Measurements from ENCODE around the gene NT5C2. TPM values are rescaled to one million over a fixed set of nuclear protein-coding genes. Genes with fewer than 3 reads are reported as not detected.

The NT5C2 gene
- total and polyA plus RNA-seq, 2 of the 4 experiments (the other 2 are of a cell fraction), result 60.0 to 65.1 TPM

GRCh38 chr10:103139803-103140202 is 53.3 kb downstream of the NT5C2 start:
- H2AFZ ChIP-seq (replicated peaks; ENCODE audit: low read length, poor library complexity), result no peak overlapping the region
- no peak overlapping the region for H3K4me2 ChIP-seq (ENCODE audit: low read depth, low read length)
- H2BK15ac ChIP-seq (ENCODE audit: low read depth, low read length), result no peak overlapping the region
- H3K18ac ChIP-seq (ENCODE audit: low read depth, low read length), result no peak overlapping the region
- TF ChIP-seq RFX5 (IDR thresholded peaks at IDR 0.05; ENCODE audit: low read depth, low read length) (no peak), ELK1 (IDR thresholded peaks at IDR 0.05; ENCODE audit: borderline replicate concordance, low read depth, low read length) (no peak), MAFK (IDR thresholded peaks at IDR 0.05; ENCODE audit: low read depth, low read length) (no peak), CEBPB (IDR thresholded peaks at IDR 0.05; ENCODE audit: low read depth, low read length) (no peak), CTCF (conservative IDR thresholded peaks at IDR 0.05; ENCODE audit: low read depth, low read length) (no peak), FOS (IDR thresholded peaks at IDR 0.05; ENCODE audit: low read depth, low read length) (no peak), MAZ (IDR thresholded peaks at IDR 0.05; ENCODE audit: borderline replicate concordance, low read depth, low read length) (no peak)
- intact Hi-C loops (cut with micrococcal nuclease) (no loop called here), dilution Hi-C loops (cut with HindIII; ENCODE audit: low sequenced_read_pairs, unreplicated experiment) (no loop called here), in situ Hi-C loops (cut with MboI; ENCODE audit: low sequenced_read_pairs) (no loop called here)
- no peak overlapping the region for H2BK20ac ChIP-seq (ENCODE audit: low read depth, low read length)
- H3K4me1 ChIP-seq (ENCODE audit: control insufficient read depth, insufficient read depth, low read length), result peaks cover 8% of the 10 kb centered on the region
- no peak overlapping the region for H4K5ac ChIP-seq (ENCODE audit: low read depth, low read length)
- no peak overlapping the region for H4K91ac ChIP-seq (ENCODE audit: insufficient read depth, low read depth, low read length)
- no peak overlapping the region for H3K56ac ChIP-seq (ENCODE audit: extremely low read depth, insufficient read depth, low read length)
- WGBS, 2 experiments (ENCODE audit: extremely low coverage in 2 of 2, insufficient read length in 1 of 2), result 100% methylated on average over 1 of the region's 3 CpGs; no CpG with 5 or more reads in 1 of the 2 experiments
- no peak for ATAC-seq (ENCODE audit: low read depth)
- no peak overlapping the region for H3K9ac ChIP-seq (ENCODE audit: low read depth, low read length)
- no peak for DNase-seq
- ChIA-PET POLR2A (ENCODE audit: unreplicated experiment) (no interaction called here), CTCF (no interaction called here)
- H2AK5ac ChIP-seq (ENCODE audit: low read depth, low read length), result no peak overlapping the region
- H3K14ac ChIP-seq (replicated peaks; ENCODE audit: low read depth, low read length), result no peak overlapping the region
- no peak overlapping the region for H2BK120ac ChIP-seq (ENCODE audit: low read depth, low read length)
- H4K20me1 ChIP-seq (ENCODE audit: insufficient read depth, low read length), result peaks cover 3% of the 10 kb centered on the region; the same call in 1 of the 2 replicates
- peaks cover 28 to 54% of the 10 kb centered on the region in 2 experiments for H3K79me1 ChIP-seq (ENCODE audit: low read depth in 1 of 2, low read length in 2 of 2)
- no peak overlapping the region for H3K23ac ChIP-seq (ENCODE audit: low read depth, low read length)
- H3K9me1 ChIP-seq (ENCODE audit: insufficient read depth, low read length), result peaks cover 8% of the 10 kb centered on the region; the same call in 1 of the 2 replicates
- BruUV-seq (replicated peaks), result no TSS peak
- H2AK9ac ChIP-seq (replicated peaks; ENCODE audit: low read depth, low read length, poor library complexity), result no peak overlapping the region
- H3K4ac ChIP-seq (ENCODE audit: low read depth, low read length), result no peak overlapping the region
- H3K4me3 ChIP-seq (ENCODE audit: insufficient read depth, low read depth, low read length), result no peak overlapping the region
- H2BK5ac ChIP-seq (ENCODE audit: low read depth, low read length, poor library complexity, severe bottlenecking), result no peak overlapping the region
- no peak overlapping the region for H3K27ac ChIP-seq (ENCODE audit: insufficient read depth, low read length)
- H3K27me3 ChIP-seq (ENCODE audit: control insufficient read depth, insufficient read depth, low read length), result no peaks in the 10 kb centered on the region
- H4K8ac ChIP-seq (ENCODE audit: low read depth in 2 of 2, low read length in 2 of 2), result no peak overlapping the region
- H3K9me3 ChIP-seq (ENCODE audit: control insufficient read depth, insufficient read depth, low read length), result no peaks in the 10 kb centered on the region
- H3K36me3 ChIP-seq (ENCODE audit: control insufficient read depth, insufficient read depth, low read length), result peaks cover 18% of the 10 kb centered on the region

Measured in IMR-90 (cell line).